H1 (cell line): ENCODE measurements around the gene SLC24A3. TPM values are rescaled to one million over a fixed set of nuclear protein-coding genes. Genes with fewer than 3 reads are reported as not detected.

ENCODE experiments used
- CTCF ChIA-PET: fragments of 300-600 bp; sonication (Branson Sonifier 250); formaldehyde crosslinking; loops from one replicate; lab custom pipeline; 2021; ENCODE audit not compliant: partially characterized antibody; lab: Charles Lee
- POLR2A ChIA-PET: fragments of 300-600 bp; sonication (Branson Sonifier 250); formaldehyde crosslinking; loops from one replicate; lab custom pipeline; 2021; ENCODE audit warnings: inconsistent platforms; ENCODE audit not compliant: partially characterized antibody; lab: Charles Lee
- DNase-seq, 2 experiments: peaks; one replicate each; pipeline versions ENCODE4 v3.0.0 to v3.0.0-alpha.2; 2010 to 2022; ENCODE audit warnings: low spot score in 2 of 2, low read depth in 1 of 2, mixed read lengths in 1 of 2
- FAIRE-seq: peaks from 2 replicates; lab custom pipeline; 2011; peaks lifted over from hg19 to GRCh38; lab: Jason Lieb, UNC
- H2AFZ ChIP-seq: 2 replicates; pipeline ENCODE4 v1.8.1; 2012; ENCODE audit warnings: low read length, inconsistent platforms
- H2AK5ac ChIP-seq: 2 replicates; pipeline ENCODE4 v1.6.1; 2013; ENCODE audit warnings: low read depth, low read length
- H2BK120ac ChIP-seq: replicated peaks from 2 replicates; pipeline ENCODE3; 2013; ENCODE audit warnings: low read depth, low read length, inconsistent platforms
- H2BK12ac ChIP-seq: 2 replicates; pipeline ENCODE4 v1.6.1; 2013; ENCODE audit warnings: low read depth, low read length
- H2BK15ac ChIP-seq: 2 replicates; pipeline ENCODE4 v1.6.1; 2013; ENCODE audit warnings: low read length
- H2BK20ac ChIP-seq: 2 replicates; pipeline ENCODE4 v1.6.1; 2013; ENCODE audit warnings: low read length
- H2BK5ac ChIP-seq: 2 replicates; pipeline ENCODE4 v1.6.1; 2013; ENCODE audit warnings: low read depth, low read length
- H3K14ac ChIP-seq: 2 replicates; pipeline ENCODE4 v1.6.1; 2013; ENCODE audit warnings: inconsistent platforms; ENCODE audit not compliant: insufficient read length
- H3K18ac ChIP-seq: 2 replicates; pipeline ENCODE4 v1.6.1; 2013; ENCODE audit warnings: low read length; ENCODE audit errors: extremely low read depth
- H3K23ac ChIP-seq: 2 replicates; pipeline ENCODE4 v1.6.1; 2013; ENCODE audit warnings: inconsistent platforms; ENCODE audit not compliant: insufficient read length
- H3K23me2 ChIP-seq: 2 replicates; pipeline ENCODE4 v1.6.1; 2013; ENCODE audit warnings: low read depth, low read length
- H3K27ac ChIP-seq: 2 replicates; pipeline ENCODE4 v1.6.1; 2011; ENCODE audit warnings: low read depth, low read length, inconsistent platforms
- H3K27me3 ChIP-seq, 4 experiments: replicated peaks in 1 of 4; 1 replicate in 1 of 4; 2 replicates in 3 of 4; pipeline versions ENCODE4 v1.6.1 to v1.8.1; 2011 to 2013; ENCODE audit warnings: low read length in 3 of 4, mild to moderate bottlenecking in 3 of 4, inconsistent platforms in 2 of 4, mixed read lengths in 2 of 4, moderate library complexity in 1 of 4; ENCODE audit not compliant: control insufficient read depth in 3 of 4, insufficient read depth in 3 of 4; ENCODE audit errors: extremely low read depth in 1 of 4
- H3K36me3 ChIP-seq, 4 experiments: 2 replicates each; pipeline versions ENCODE4 v1.6.1 to v1.8.1; 2011 to 2013; ENCODE audit warnings: mild to moderate bottlenecking in 4 of 4, low read length in 3 of 4, moderate library complexity in 2 of 4, control low read depth in 1 of 4, inconsistent platforms in 1 of 4; ENCODE audit not compliant: insufficient read depth in 4 of 4, control insufficient read depth in 2 of 4
- H3K4ac ChIP-seq: replicated peaks from 2 replicates; pipeline ENCODE3; 2013; ENCODE audit warnings: low read length, low read depth, mixed read lengths, inconsistent platforms; ENCODE audit not compliant: insufficient read length
- H3K4me1 ChIP-seq, 4 experiments: replicated peaks in 1 of 4; 1 replicate in 1 of 4; 2 replicates in 3 of 4; pipeline versions ENCODE4 v1.6.1 to v1.8.1; 2011 to 2013; ENCODE audit warnings: low read length in 3 of 4, inconsistent platforms in 2 of 4, mixed read lengths in 1 of 4; ENCODE audit not compliant: insufficient read depth in 4 of 4, control insufficient read depth in 3 of 4
- H3K4me2 ChIP-seq, 2 experiments: 2 replicates each; pipeline versions ENCODE4 v1.6.1 to v1.8.1; 2011 to 2013; ENCODE audit warnings: low read depth in 2 of 2, low read length in 2 of 2, control low read depth in 1 of 2, inconsistent platforms in 1 of 2, mild to moderate bottlenecking in 1 of 2; ENCODE audit not compliant: insufficient read depth in 1 of 2
- H3K4me3 ChIP-seq, 4 experiments: fragments of 200-600, 300-600 bp in 1 of 4; sonication (generic), shearing (Covaris generic), sonication (Bioruptor Twin) in 1 of 4; 2 replicates each; pipeline versions ENCODE4 v1.5.1 to v1.8.1; 2011 to 2016; ENCODE audit warnings: low read length in 4 of 4, low read depth in 3 of 4, control low read depth in 2 of 4, inconsistent platforms in 2 of 4, mild to moderate bottlenecking in 2 of 4, mixed read lengths in 1 of 4, moderate library complexity in 1 of 4; ENCODE audit not compliant: insufficient read depth in 2 of 4; ENCODE audit errors: extremely low read depth in 1 of 4
- H3K56ac ChIP-seq: replicated peaks from 2 replicates; pipeline ENCODE3; 2013; ENCODE audit warnings: low read depth, mild to moderate bottlenecking, mixed read lengths, low read length, inconsistent platforms; ENCODE audit not compliant: insufficient read length
- H3K79me1 ChIP-seq: 2 replicates; pipeline ENCODE4 v1.6.1; 2013; ENCODE audit warnings: low read depth, low read length, control low read depth
- H3K79me2 ChIP-seq, 2 experiments: 2 replicates each; pipeline versions ENCODE4 v1.6.1 to v1.8.1; 2012 to 2013; ENCODE audit warnings: low read length in 2 of 2, mild to moderate bottlenecking in 2 of 2, inconsistent platforms in 1 of 2; ENCODE audit not compliant: insufficient read depth in 2 of 2, control insufficient read depth in 1 of 2
- H3K9ac ChIP-seq, 4 experiments: replicated peaks in 1 of 4; 1 replicate in 1 of 4; 2 replicates in 3 of 4; pipeline versions ENCODE4 v1.6.1 to v1.8.1; 2011 to 2013; ENCODE audit warnings: low read depth in 3 of 4, low read length in 3 of 4, control low read depth in 2 of 4, mild to moderate bottlenecking in 2 of 4, moderate library complexity in 2 of 4, inconsistent platforms in 1 of 4; ENCODE audit errors: extremely low read depth in 1 of 4
- H3K9me3 ChIP-seq, 2 experiments: 2 replicates each; pipeline versions ENCODE4 v1.6.1 to v1.8.1; 2012 to 2013; ENCODE audit warnings: mild to moderate bottlenecking in 2 of 2, moderate library complexity in 2 of 2, control low read depth in 1 of 2, inconsistent platforms in 1 of 2, low read depth in 1 of 2, low read length in 1 of 2, mixed read lengths in 1 of 2; ENCODE audit not compliant: insufficient read depth in 2 of 2
- H4K20me1 ChIP-seq, 2 experiments: replicated peaks in 1 of 2; 2 replicates each; pipeline versions ENCODE3 to v1.8.1; 2011 to 2013; ENCODE audit warnings: inconsistent platforms in 2 of 2, low read length in 2 of 2, mild to moderate bottlenecking in 1 of 2; ENCODE audit not compliant: insufficient read depth in 2 of 2, control insufficient read depth in 1 of 2
- H4K5ac ChIP-seq: 2 replicates; pipeline ENCODE4 v1.6.1; 2013; ENCODE audit warnings: low read length, low read depth, mixed read lengths, inconsistent platforms; ENCODE audit not compliant: insufficient read length
- H4K8ac ChIP-seq: 2 replicates; pipeline ENCODE4 v1.8.0; 2013; ENCODE audit warnings: mild to moderate bottlenecking, moderate library complexity, low read length, inconsistent platforms; ENCODE audit not compliant: insufficient read depth; ENCODE audit errors: extremely low read depth
- H4K91ac ChIP-seq: replicated peaks from 2 replicates; pipeline ENCODE3; 2013; ENCODE audit warnings: low read length, mixed read lengths, inconsistent platforms; ENCODE audit not compliant: insufficient read length
- ASH2L ChIP-seq: fragments of 200-600, 300-600 bp; sonication (generic); IDR thresholded peaks from one replicate; pipeline ENCODE4 v1.7.1; 2017; ENCODE audit warnings: low read length
- ATF3 ChIP-seq: IDR thresholded peaks from 2 replicates; pipeline ENCODE4 v1.6.1; 2011; ENCODE audit warnings: low read depth, mild to moderate bottlenecking, low read length; ENCODE audit not compliant: insufficient read depth
- JUN ChIP-seq: IDR thresholded peaks from 2 replicates; pipeline ENCODE4 v1.6.1; 2011; ENCODE audit warnings: low read depth, mild to moderate bottlenecking, improper control_type of control experiment, low read length
- MAFK ChIP-seq: IDR thresholded peaks from 2 replicates; pipeline ENCODE4 v1.6.1; 2012; ENCODE audit warnings: low read depth, mild to moderate bottlenecking, improper control_type of control experiment, low read length
- POU5F1 ChIP-seq: IDR thresholded peaks from 2 replicates; pipeline ENCODE4 v1.6.1; 2011; ENCODE audit warnings: low read depth, mild to moderate bottlenecking, low read length, moderate library complexity
- RXRA ChIP-seq: IDR thresholded peaks from 2 replicates; pipeline ENCODE4 v1.6.1; 2011; ENCODE audit warnings: low read depth, mild to moderate bottlenecking, low read length, moderate library complexity; ENCODE audit not compliant: insufficient read depth
- SIN3A ChIP-seq, 2 experiments: IDR thresholded peaks in 1 of 2; conservative IDR thresholded peaks in 1 of 2; 2 replicates each; pipeline ENCODE4 v1.6.1; 2011 to 2012; ENCODE audit warnings: low read length in 2 of 2, improper control_type of control experiment in 1 of 2, low read depth in 1 of 2, mild to moderate bottlenecking in 1 of 2
- SP1 ChIP-seq: IDR thresholded peaks from 2 replicates; pipeline ENCODE4 v1.6.1; 2011; ENCODE audit warnings: low read depth, low read length
- SUZ12 ChIP-seq: fragments of 200-600 bp; sonication (generic); IDR thresholded peaks from 2 replicates; pipeline ENCODE4 v1.6.1; 2012; ENCODE audit warnings: mild to moderate bottlenecking, inconsistent platforms, low read length, moderate library complexity, mixed read lengths
- TEAD4 ChIP-seq: IDR thresholded peaks from 2 replicates; pipeline ENCODE4 v1.6.1; 2012; ENCODE audit warnings: low read depth, low read length, inconsistent platforms, mixed read lengths
- WGBS, 2 experiments: shearing (Covaris generic) in 1 of 2; methylation state at CpG; one replicate each; pipeline versions ENCODE4 v1.1.6 to v1.1.7; 2013 to 2015; ENCODE audit warnings: low lambda C conversion rate in 2 of 2, mixed read lengths in 2 of 2, inconsistent platforms in 1 of 2, low coverage in 1 of 2, missing lambda C conversion rate in 1 of 2; ENCODE audit not compliant: insufficient replicate concordance in 2 of 2, insufficient coverage in 1 of 2, insufficient read length in 1 of 2; ENCODE audit errors: extremely low coverage in 1 of 2, missing lambda C conversion rate in 1 of 2; 5-methylcytosine and 5-hydroxymethylcytosine counted together
- polyA plus RNA-seq, 7 experiments: library from polyadenylated mRNA; depleted of rRNA in 3 of 7; stranded (reverse) in 5 of 7; unstranded in 2 of 7; fragments of >200 nt in 5 of 7; fragments of 200-250 nt in 2 of 7; gene quantifications; 1 replicate in 5 of 7; 2 replicates in 1 of 7; 4 replicates in 1 of 7; pipeline versions ENCODE4 v1.2.1 to v1.2.3, GENCODE V29; 2011 to 2013; ENCODE audit warnings: missing spikeins in 2 of 7, mixed read lengths in 2 of 7
- total RNA-seq: library from RNA; stranded (reverse); fragmentation: NEBNext Ultra II Directional; extraction: Animal tissue kit (Norgen Biotek cat#: 25700); gene quantifications from 2 replicates; pipeline ENCODE4 v1.2.1, GENCODE V29; 2021

SLC24A3 gene
- total and polyA plus RNA-seq, 2 of the 8 experiments (the other 6 are each of a cell fraction or from before 2014, with no cell fraction given), result 4.5 to 6.3 TPM

GRCh38 chr20:19231359-19232035 is 19.1 kb downstream of the SLC24A3 start:
- Histone ChIP-seq H2BK12ac (no peak overlapping the region), H2AK5ac (no peak overlapping the region), H3K9me3 (no peaks in the 10 kb centered on the region), H3K4me1 (no peaks in the 10 kb centered on the region), H4K8ac (no peak overlapping the region), H3K27me3 (no peaks in the 10 kb centered on the region), H3K4ac (no peak overlapping the region), H3K14ac (no peak overlapping the region), H2AFZ (no peak overlapping the region), H3K4me3 (no peak overlapping the region), H2BK20ac (no peak overlapping the region), H3K79me1 (no peaks in the 10 kb centered on the region), H4K91ac (no peak overlapping the region), H4K20me1 (no peaks in the 10 kb centered on the region), H2BK15ac (no peak overlapping the region), H3K23me2 (no peaks in the 10 kb centered on the region), H3K36me3 (no peaks in the 10 kb centered on the region), H3K9ac (no peak overlapping the region), H3K56ac (no peak overlapping the region), H3K23ac (no peak overlapping the region), H3K27ac (no peak overlapping the region), H3K4me2 (no peak overlapping the region), H3K18ac (no peak overlapping the region), H2BK120ac (no peak overlapping the region), H2BK5ac (no peak overlapping the region), H3K79me2 (no peaks in the 10 kb centered on the region), H4K5ac (no peak overlapping the region)
- 88% methylated on average over 6 of the region's 6 CpGs; no CpG with 5 or more reads in 1 of the 2 experiments for WGBS, 2 experiments
- POLR2A ChIA-PET, result no interaction called here
- CTCF ChIA-PET, result interaction anchor here (1.1 kb wide), 1 partner anchor 9 kb away, joined by 3 read pairs; no protein-coding TSS in a partner anchor
- DNase-seq, result no peak
- FAIRE-seq, result no peak
- no peak for TF ChIP-seq MAFK
- TF ChIP-seq SUZ12, result no peak
- TF ChIP-seq SP1, result no peak
- no peak for TF ChIP-seq JUN
- TF ChIP-seq ASH2L, result no peak
- no peak for TF ChIP-seq RXRA
- no peak for TF ChIP-seq ATF3
- no peak for TF ChIP-seq SIN3A (conservative IDR thresholded peaks at IDR 0.05 in 1 of 2, IDR thresholded peaks at IDR 0.05 in 1 of 2; ENCODE audit: low read depth in 1 of 2, low read length in 2 of 2)
- TF ChIP-seq POU5F1, result no peak
- TF ChIP-seq TEAD4, result no peak
